Left renal pelvis (tissue), 4 donors: ENCODE measurements around the gene HELZ2. TPM values are rescaled to one million over a fixed set of nuclear protein-coding genes. Genes with fewer than 3 reads are reported as not detected.
"Not testable (repeated sequence)": the region's sequence is repeated elsewhere in the genome, so short reads cannot be mapped to it uniquely, and the experiment has no call there.

Source experiments
- DNase-seq, 4 donors: peaks; one replicate each; pipeline ENCODE4 v3.0.0-alpha.2; 2013; ENCODE audit warnings: low read depth in 4 of 4, low spot score in 3 of 4
- polyA plus RNA-seq, 4 donors: library from polyadenylated mRNA; unstranded; fragments of 120-200 nt; gene quantifications; one replicate each; pipeline ENCODE4 v1.2.1, GENCODE V29; 2013; ENCODE audit not compliant: insufficient read length in 4 of 4

HELZ2 gene
- polyA plus RNA-seq, 4 donors: 8.1 to 15.4 (median 10.2) TPM

DNA sequence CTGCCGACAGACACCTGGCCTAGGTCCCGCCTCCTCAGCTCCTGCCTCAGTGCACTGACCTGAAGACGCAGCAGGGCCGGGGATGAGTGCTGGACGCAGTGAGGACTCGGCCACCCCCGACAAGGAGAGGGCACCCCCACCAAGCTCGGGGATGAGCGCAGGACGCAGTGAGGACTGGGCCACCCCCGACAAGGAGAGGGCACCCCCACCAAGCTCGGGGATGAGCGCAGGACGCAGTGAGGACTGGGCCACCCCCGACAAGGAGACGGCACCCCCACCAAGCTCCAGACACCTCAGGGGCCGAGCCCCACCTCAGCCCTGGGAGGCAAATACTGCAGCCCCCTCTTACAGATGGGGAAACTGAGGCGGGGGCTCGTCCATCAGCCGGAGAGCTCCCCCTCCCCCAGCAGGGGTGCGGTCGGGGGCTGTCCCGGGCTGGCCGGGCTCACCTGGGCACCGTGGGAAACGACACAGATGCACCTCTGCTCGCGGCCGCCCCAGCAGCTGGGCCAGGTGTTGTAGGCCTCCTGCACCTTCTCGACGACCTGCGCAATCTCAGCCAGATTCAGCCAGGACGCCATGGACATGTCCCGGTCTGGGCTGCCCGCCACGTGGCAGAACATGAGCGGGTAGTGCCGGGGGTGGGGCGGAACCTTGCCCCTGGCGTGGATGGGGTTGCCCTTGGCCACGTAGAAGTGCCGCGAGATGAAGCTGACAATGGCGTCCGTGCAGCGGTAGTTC lies 7.5 kb downstream of the HELZ2 start:
- DNase-seq: no peak

DNA sequence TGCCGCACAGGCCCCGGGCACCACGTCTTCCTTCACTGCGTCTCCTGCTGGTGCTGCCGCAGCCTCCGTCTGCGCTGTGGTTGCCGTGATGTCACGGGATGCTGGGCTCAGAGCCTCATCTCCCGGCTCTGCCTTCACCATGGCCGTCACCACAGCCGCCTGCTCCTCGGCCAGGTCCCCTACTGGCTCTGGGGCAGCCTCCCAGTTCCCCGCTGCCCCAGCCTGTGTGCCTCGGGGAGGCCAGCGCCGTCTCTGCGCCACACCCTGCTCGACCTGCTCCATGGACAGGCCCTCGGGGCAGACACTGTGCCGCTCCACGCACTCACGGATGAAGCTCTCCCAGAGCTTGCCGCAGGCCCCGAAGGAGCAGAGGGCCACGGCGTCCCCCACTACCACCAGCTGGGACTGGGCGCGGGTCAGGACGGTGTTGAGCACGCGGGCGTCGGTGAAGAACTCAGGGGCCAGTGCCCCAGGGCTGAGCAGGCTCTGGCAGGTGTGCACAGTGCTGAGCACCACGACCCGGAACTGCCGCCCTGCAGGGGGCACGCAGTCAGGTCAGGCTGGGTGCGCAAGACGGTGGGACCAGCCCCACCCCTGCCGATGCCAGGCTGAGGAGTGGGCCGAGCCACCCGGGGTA lies 8.2 kb downstream of the HELZ2 start:
- DNase-seq: no peak

DNA sequence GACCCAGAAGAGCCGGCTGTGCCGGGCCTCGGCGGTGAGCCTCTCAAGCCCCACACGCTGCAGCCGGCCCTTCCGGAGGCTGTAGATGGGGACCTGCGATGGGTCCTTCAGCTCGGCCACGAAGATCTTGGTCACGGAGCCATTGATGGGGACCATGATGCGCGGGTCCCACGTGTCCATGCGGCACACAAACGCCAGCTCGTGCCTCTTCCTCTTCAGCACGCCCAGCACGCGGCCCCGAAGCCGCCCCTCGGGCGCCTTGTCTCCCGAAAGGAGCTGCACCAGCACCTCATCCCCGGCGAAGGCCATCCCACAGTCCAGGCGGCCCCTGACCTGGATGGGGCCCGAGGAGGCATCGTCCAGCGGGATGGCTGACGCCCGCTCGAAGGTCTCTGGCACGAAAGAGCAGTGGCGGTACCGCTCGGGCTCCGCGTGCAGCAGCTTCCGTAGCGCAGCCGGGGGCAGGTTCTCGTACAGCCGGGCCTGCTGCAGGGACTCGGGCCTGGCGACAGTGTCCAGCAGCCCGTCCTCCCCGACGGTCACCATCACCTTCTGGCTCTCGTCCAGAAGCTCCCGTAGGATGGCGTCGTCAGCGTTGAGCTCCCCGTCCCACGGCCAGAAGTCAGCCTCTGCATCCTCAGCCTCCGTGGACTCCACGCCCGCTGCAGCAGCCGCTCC lies 8.9 kb downstream of the HELZ2 start:
- no peak for DNase-seq

DNA sequence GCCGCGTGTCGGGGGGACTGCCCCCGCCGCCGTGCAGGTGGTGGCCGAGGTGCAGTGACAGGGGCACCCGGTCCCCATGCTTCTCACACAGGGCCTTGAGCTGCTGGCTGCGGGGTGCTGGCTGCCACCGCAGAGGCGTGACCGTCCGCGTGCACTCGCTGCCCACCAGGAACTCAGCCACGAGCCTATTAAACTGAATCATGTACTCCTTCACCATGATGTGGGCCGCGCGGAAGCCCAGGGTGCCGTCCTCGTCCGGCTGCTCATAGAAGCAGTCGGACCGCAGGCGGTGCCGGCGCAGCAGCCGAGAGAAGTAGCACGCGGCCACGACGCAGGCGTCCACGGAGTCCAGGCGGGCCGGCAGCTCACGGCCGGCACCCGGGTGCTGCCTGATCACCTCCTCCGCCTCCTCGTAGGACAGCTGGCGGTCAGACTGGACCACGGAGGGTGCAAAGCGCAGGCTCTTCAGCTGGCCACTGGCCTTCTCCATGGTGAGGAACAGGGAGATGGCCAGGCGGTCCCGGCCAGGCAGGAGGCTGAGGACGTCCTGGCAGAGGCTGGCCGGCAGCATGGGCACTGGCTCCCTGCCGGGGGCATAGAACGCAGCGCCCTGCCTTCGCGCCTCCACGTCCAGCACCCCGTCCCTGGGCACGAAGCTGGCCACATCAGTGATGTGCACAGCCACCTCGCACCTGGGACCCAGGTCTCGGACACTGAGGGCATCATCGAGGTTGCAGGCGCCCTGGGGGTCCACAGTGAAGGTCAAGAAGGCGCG lies 9.8 kb downstream of the HELZ2 start:
- no peak for DNase-seq

DNA sequence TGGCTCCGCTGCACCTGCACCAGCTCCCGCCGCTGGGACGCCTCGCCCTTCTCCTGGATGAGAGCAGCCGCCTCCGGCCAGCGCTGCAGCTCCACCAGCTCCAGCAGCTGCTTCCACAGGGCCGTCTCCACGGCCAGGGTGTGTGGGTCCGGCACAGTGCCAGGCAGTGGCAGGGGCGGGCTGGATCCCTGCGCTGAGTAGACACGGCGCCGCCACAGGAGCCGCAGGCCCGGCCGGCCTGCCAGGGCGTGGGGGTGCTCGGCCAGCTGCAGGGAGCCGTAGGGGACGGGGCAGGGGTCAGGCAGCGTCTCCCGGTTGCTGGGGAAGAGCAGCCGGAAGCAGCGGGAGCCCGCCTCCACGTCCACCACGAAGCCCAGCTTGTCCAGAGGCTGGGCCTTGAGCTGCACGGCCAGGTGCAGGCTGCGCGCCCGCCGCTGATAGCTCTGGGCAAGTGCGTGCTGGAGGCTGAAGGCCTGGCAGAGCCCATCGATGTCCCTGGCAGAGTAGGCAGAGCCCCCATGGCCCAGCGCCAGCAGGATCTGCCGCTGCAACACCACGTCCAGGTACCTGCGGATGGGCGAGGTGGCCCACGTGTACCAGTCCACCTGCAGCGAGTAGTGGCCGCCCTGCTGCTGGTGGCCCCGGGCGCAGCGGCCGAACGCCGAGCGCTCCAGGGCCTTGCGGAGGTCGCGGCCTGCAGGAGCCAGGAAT lies 10.7 kb downstream of the HELZ2 start:
- no peak for DNase-seq

DNA sequence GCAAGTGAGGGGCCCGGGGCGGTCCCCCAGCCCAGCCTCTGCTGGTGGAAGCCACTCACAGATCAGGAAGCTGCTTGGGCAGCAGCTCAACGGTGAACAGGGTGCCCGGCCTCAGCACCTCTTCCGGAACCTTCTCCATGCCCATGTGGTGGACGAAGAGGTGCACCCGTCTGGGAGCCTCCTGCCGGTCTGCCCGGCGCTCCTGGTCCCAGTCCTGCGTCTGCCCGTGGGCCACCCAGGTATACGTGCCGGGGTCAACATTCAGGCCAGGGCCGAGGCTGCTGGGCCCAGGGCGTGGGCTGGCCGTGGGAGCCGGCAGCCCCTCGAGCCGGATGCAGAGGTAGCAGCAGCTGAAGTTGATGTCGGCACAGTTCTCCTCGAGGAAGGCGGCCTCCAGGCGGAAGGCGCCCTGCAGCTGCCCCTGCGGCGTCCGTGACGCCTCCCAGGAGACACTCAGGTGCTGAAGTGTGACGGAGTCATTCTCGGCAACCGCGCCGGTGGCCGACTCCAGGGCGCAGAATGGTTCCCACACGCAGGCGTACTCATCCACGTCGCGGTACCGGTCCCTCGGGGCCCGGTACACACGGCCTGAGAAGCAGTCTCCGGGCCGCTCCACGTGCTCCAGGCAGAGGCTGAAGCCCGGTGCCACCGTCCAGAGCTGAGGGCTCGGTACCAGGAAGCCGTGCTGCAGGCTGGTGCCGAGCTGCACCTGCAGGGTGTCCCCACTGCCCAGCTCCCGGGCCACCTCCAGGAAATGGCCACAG lies 11.4 kb downstream of the HELZ2 start:
- no peak for DNase-seq

DNA sequence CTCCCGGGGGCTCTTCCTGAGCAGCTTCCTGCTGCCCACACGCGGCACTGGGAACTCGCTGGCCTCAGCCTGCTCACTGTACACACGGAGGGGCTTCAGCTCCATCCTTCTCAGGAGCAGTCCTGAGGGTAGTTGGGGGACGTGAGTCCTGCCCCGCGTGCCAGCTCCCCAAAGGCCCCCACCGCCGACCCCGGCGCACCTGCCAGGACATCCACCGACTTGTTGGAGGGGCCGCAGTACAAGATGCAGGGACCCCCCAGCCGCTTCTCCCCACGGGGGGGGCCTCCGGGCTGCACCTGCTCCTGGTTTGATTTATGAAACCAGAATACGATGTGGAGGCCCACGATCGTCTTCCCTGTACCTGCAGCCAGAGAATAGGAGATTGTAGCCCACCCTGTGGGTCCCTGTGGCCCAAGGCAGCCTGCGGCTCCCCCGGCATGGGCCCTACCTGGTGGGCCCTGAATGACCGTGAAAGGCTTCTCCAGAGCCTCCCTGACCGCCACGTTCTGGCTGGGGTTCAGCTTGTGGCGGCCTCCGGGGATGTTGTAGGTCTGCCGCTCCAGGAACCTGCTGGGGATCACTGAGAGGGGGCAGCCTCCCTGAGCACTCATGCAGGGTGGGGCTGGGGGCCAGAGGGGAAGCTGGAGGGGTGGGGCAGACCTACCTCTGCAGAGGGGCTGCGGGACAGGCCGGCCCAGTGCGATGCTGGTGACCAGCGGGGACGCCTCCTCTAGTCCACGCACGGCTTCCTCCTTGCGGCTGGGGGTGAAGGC lies 12.2 kb downstream of the HELZ2 start:
- no peak for DNase-seq

DNA sequence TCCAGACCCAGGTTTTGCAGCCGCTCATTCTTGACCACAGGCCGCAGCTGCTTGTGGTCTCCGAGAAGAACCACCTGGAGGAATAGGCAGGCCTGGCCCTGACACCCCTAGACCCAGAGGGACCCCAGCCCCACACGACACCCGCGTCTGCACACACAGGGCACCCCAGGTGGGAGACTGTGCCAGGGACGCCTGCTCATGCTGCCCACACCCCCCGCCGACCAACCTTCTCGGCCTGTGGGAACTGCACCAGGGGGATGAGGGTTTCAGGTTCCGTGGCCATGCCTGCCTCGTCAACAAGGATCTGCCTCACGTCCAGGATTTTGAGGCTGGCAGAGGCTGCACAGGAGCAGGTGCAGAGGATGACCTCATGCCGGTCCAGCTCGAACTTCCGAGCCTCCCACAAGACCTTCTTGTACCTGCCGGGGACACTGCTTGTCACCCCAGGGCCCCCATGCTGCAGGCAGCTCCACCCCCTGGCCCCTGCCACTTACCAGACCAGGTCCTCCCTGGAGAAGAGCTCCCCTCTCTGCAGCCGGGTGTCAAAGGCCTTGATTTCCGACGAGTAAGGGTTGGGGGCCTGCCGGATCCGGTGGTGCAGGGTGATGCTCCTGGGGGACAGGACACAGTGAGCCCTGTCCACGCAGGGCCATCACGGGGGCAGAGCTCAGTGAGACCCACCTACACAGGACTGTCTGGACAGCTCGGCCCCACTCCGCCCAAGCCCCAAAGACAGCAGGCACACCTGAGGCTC lies 13.0 kb downstream of the HELZ2 start:
- DNase-seq: no peak

DNA sequence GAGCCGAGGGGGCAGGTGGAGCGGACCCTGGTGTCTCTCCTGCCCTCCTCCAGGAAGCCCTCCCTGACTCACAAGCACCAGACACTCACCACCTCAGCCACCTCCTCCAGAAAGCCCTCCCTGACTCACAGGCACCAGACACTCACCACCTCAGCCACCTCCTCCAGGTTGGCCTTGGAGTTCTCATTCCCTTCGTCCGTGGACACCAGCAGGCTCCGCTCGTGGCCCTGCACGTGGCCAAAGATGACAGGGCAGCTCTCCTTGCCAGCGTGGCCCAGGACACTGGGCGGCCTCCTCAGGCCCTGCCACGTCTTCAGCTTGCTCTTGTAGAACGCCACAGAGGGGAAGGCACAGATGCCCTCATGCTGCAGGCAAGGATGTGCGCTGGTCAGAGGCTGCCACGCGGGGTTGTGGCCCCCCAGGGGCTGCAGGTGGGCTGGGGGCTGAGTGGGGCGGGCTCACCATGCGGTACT lies 13.7 kb downstream of the HELZ2 start:
- no peak for DNase-seq

DNA sequence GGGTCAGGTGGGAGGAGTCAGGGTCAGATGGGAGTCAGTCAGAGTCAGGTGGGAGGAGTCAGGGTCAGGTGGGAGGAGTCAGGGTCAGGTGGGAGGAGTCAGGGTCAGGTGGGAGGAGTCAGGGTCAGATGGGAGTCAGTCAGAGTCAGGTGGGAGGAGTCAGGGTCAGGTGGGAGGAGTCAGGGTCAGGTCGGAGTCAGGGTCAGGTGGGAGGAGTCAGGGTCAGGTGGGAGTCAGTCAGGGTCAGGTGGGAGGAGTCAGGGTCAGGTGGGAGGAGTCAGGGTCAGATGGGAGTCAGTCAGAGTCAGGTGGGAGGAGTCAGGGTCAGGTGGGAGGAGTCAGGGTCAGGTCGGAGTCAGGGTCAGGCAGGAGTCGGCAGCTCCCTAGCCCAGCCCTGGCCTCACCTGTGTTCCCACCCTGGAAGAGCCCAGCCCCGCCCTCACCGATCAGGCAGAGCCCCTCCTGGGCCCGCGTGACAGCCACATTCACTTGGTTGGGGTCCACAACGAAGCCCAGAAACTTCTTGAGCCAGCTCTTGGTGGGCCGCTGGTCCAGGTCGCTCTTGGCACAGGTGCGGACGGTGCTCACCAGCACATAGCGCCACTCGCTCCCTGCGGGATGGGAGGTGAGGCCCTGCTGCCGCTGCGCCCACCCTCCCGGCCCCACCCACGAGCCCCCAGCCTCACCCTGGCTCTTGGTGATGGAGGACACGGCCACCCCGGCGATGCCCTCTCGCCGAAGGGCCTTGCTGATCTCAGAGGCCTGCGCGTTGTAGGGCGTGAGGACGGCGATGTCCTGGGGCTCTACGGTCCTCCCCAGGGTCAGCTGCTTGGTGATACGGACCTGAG lies 14.3 kb downstream of the HELZ2 start:
- DNase-seq: not testable (repeated sequence)

DNA sequence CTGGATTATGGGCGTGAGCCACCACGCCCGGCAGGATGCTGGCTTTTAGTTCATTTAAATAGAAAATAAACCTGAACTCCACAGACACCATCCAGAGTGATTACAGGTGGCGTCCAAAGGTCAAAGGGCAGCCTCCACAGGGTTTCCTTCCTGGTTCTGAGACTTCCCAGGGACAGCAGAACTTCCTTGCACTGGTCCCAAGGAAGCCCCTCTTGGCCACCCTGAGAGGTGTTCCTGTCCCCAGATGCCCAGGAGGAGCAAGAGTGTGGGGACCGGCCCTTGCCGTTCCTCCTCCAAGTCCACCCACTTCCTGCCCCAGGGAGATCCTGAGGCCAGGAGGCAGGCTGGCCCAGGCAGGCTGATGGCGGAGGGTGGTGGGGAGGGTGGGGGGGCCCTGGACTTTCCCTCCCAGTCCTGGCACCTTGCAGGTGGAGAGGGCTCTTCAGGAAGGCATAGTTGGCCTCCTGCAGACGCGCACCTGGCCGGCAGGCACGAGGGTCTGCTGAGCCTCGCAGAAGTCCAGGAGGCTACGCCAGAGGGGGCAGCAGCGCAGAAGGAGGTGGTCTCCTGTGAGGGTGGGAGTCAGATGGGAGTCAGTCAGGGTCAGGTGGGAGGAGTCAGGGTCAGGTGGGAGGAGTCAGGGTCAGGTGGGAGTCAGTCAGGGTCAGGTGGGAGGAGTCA lies 15.1 kb downstream of the HELZ2 start:
- no peak for DNase-seq

DNA sequence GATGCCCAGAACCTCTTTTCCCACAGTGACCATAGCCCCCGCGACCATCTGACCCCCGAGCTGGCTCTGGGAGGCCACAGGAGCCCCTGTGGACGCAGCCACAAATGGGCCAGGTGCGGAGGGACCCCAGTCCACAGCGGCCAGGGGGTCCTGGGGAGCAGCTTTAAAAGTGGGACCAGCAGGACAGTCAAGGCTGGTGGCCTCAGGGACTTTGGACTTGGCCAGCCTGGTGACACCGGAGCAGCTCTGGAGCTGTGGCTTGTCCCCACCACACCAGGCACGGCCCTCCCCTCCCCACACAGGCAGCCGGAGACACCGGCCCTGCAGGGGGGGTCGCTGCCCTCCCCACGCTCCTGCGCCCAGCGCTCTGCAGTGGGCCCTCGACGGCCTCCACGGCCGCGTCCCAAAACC lies 16.6 kb downstream of the HELZ2 start:
- no peak for DNase-seq

DNA sequence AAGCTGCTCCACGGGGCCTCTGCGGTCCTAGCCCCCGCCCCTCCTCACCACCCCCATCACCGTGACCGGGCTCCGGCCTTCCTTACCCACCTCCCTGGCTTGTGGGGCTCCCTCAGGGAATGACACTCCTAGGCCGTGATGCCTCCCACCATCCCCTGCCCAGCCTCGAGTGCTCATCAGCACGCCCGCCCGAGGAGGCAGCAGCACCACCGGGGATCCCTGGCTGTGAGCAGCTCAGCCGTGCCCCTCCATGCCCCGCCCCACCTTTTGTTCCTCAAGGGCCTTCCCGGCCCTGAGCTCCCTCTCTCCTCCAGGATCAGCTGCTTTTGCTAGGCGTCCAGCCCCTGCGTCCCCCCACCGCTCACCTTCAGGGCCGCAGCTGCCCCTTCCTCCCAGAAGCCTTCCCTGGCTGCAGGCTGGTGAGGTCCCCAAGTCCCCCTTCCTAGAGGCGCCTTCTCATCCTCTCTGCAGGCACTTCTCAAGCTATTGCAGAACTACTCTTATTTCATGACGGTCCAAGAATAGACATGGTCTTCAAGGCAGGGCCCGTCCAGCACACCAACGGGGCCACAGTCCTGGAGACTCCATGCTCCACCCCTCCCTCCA lies 17.1 kb downstream of the HELZ2 start:
- DNase-seq: no peak

DNA sequence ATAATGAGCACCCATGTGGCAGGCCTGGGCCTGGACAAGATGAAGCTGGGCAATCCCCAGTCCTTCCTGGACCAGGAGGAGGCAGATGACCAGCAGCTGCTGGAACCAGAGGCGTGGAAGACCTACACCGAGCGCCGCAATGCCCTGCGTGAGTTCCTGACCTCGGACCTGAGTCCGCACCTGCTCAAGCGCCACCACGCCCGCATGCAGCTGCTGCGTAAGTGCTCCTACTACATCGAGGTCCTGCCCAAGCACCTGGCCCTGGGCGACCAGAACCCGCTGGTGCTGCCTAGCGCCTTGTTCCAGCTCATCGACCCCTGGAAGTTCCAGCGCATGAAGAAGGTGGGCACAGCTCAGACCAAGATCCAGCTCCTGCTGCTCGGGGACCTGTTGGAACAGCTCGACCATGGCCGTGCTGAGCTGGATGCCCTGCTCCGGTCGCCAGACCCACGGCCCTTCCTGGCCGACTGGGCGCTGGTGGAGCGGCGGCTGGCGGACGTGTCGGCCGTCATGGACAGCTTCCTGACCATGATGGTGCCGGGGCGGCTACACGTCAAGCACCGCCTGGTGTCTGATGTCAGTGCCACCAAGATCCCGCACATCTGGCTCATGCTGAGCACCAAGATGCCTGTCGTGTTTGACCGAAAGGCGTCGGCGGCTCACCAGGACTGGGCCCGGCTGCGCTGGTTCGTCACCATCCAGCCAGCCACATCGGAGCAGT lies 18.2 kb downstream of the HELZ2 start:
- no peak for DNase-seq
